Renal cortex interstitium (tissue), 11 donors: ENCODE measurements around the gene KIF26B. TPM values are rescaled to one million over a fixed set of nuclear protein-coding genes. Genes with fewer than 3 reads are reported as not detected.

Experiments used
- DNase-seq, 11 donors: peaks; one replicate each; pipeline ENCODE4 v3.0.0-alpha.2; 2013; ENCODE audit warnings: low read depth in 9 of 11, low spot score in 4 of 11; ENCODE audit errors: extremely low read depth in 1 of 11
- polyA plus RNA-seq, 3 donors: library from polyadenylated mRNA; unstranded; fragments of 120-200 nt; gene quantifications; one replicate each; pipeline ENCODE4 v1.2.1, GENCODE V29; 2013; ENCODE audit not compliant: insufficient read length in 3 of 3

KIF26B gene
- polyA plus RNA-seq, 3 donors: 33.4 to 39.4 (median 38.3) TPM

GRCh38 chr1:245603311-245603865 lies 448.6 kb downstream of the KIF26B start:
- DNase-seq: no peak

DNA sequence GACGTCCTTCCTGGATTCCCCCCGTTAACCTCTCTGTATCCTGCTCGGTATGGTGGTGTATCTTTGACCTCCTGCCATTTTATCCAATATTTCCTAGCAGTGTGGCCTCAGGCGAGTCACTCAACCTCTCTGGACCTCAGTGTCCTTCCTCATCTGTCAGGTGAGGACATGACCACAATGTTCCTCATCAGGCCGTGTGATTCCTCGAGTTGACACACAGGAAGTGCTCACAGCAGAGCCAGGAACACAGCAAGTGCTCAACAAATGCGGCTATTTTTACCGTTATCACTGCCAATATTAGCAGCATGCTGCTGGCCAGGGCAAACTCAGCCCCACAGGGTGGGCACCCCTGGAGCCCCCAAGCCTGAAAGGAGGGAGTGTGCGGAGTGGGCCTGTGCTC lies 450.2 kb downstream of the KIF26B start:
- no peak for DNase-seq

DNA sequence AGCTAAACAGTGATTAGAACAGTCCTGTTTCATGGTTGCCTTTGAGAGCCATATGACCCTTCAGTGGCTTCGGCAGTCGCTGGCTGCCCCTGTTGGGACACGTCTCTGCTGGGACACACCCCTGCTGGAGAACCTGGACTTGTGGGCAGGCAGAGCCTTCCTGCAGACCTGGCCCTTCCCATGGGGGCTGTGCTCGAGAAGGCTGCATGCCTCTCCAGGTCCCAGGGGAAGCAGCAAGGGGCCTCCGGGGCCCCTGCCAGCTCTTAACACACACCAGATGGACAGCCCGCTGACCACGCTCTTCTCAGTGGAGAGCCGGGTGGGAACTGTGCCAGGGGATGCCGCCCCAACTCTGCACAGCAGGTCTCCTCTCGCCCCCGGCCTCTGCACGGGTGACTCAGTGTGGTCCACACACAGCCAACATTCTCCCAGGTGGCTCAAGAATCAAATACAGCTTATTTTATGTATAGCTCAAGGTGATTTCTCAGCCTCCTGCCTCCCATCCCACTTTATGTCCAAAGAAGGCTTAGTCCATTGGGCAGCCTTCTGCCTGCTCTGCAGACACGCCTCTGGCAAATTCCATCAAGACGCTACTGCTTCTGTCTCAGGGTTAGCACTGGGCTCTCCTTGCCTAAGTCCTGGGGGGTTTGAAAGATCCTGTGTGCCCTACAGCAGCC lies 450.8 kb downstream of the KIF26B start:
- DNase-seq: no peak

- DNase-seq: no peak
These were observed 451.5 kb downstream of the KIF26B start for GRCh38 chr1:245606157-245606725.

DNA sequence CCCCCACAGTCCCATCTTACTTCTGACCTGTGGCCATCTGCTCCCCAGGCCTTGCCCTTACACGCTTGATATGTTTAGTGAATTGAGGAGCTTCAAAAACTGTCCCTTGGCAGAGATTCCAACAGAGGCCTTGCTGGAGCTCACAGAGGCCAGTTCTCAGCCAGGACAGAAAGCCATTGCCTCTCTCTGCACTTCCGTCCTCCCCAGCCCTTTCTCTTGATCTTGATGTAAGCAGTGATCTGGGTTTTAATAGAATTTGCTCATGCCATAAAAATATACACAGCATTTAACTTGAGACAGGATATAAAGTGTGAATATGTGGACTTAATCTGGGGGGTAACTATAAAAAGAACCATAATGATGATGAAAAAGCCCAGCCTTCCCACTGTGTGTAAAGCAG lies 453.5 kb downstream of the KIF26B start:
- DNase-seq: no peak

- DNase-seq: no peak
These were observed 454.8 kb downstream of the KIF26B start for GRCh38 chr1:245609354-245610150.

DNA sequence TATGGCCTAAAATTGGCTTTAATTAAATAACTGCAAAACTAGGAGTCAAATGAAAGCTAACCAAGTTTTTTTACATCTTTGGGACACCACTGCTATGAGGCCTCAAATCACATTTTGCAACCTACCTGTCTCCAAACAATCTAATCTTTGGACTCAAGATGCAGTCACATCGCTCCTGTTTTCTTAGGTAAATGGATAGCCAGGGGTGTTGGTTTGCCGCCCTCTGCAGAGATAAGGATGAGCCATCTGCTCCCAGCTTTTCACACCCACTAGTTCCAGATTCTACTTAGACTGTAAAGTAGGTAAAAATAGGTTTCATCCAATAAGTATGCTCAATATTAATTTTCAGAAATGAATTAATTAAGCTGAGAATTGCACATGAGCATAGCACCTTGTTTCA lies 456.5 kb downstream of the KIF26B start:
- no peak for DNase-seq

- DNase-seq: no peak
These were observed 459.7 kb downstream of the KIF26B start for GRCh38 chr1:245614476-245614875.

DNA sequence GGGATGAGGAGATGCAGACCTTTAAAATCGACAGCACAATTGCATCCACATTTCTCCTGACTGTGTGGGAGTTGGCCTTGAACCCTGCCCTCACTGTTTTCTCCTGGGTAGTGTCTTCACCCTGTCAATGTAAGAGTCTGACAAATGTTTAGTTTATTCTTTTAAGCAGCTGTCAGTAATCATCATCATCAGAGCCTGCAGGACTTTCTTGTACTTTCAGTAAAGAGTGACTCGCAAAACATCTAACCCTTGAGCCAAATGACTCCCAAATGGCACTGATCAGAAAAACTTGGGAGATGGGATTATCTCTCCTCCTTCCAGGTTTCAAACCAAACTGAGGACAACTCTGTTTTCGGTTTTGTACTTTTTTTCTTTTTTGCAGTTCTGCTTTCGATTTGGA lies 460.2 kb downstream of the KIF26B start:
- DNase-seq: no peak

DNA sequence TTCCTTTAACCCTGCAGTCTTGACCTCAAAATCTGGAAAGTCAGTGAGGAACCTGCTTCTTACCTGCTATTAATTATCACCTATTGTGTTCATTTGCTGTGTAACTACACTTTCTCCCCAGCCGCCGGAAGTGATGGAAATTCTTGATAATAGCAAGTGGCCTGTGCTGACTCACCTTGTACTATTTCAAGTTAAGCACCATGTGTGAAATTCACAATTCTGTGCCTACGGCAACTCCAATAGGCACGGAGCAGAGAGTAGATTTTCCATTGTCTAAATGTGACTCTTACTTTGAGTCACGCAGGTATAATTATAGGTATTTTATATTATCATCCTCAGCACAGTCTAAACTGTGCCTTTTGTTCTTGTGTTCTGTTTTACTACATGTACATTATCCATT lies 466.8 kb downstream of the KIF26B start:
- no peak for DNase-seq

DNA sequence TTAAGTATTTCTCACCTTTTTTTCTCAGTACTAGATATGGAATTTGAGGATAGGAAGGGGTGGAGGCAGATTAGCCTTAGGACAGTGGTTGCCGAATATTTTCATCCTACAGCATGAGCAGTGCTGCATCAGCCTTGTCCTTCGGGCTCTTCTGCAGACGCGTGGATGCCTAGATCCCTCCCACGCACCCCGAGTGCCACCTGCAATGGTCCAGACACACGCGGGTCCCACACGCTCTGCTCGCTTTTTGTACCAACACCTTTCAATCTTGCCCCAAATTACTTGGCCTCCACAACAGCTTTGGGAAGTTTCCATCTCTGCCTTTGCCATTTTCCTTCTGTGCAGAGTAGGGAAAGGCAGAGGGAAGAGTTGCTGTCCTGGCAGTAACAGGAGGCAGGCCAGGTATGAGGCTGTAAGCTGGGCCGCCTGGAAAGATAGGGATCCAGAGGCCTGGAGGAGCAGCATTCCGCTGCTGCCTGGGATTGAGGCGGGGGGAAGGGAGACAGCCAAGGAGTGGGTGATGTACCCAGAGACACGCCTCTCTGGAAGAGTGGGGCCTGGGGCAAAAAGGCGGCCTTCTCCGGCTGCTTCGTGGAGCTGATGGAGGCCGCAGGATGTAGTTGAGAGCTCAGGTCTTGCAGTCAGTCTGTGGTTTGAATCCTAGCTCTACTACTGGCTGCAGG lies 467.7 kb downstream of the KIF26B start:
- no peak for DNase-seq

- no peak for DNase-seq
These were observed 486.6 kb downstream of the KIF26B start for GRCh38 chr1:245641384-245641783.

DNA sequence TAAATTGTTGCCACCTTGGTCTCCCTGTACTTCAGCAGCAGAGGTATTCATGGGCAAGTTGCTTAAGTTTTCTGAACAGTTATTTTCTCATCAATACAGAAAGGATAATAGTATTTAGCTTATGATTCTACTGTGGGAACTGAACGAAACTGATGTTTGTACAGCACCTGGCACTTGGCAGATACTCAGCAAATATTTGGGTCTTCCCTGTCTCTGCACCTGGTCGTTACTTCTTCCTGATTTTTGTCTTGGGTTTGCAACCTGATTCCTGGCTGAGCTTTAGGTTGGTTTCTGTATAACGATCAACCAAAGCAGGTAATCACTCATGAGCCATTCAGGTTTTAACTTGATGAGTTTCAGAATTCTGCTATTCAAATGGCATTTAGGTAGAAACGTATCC lies 490.6 kb downstream of the KIF26B start:
- no peak for DNase-seq

DNA sequence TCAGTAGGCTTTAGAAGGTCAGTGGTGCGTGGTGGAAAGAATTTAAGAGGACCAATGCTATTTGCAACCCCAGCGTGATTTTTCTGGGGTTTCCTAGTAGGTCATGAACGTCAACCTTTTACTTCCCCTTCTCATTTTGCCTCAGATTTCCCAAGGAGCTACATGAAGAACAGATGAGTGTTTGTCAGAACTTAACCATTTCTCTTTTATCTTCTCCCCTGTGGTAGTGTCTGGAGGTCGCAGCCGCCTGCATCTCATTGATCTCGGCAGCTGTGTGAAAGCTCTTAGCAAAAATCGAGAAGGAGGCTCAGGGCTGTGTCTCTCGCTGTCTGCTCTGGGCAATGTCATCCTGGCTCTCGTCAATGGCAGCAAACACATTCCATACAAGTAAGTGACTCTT lies 491.1 kb downstream of the KIF26B start:
- DNase-seq: no peak

DNA sequence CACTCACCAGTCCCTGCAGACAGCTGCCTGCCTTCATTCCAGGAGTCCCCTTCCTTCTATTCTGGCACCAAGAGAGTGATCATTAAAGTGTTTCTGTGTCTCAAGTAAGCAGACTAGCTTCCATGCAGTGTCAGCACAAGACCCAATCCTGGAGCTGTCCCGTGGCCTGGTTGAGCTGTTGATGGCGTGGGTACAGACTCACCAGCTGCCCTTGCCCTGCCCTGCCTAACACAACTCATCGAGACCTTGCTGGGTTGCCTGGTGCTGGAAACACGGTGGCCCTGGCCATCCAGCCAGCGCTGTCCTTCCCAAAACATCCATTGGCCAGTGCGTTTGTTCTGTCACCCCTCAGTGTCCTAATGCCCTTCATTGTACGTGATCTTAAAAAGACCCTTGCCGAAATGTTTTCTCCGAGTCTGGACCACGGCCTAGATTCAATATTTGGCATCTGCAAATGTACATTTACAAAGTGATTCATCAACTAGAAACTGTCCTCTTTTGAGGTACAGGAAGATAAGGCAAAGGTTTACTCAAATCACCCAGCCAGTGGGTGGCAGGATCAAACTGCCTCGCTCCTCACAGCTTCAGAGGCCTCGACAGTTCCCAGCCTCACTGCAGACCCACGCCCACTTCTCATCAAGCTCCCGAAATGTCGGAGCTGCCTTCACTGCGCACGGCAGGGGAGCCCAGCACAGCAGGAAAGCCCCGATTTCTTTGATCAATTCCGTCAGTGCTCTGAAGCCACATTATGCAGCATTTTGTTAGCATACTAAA lies 494.2 kb downstream of the KIF26B start:
- no peak for DNase-seq

- DNase-seq: no peak
These were observed 494.9 kb downstream of the KIF26B start for GRCh38 chr1:245649666-245650065.

- DNase-seq: no peak
These were observed 495.7 kb downstream of the KIF26B start for GRCh38 chr1:245650441-245650960.

DNA sequence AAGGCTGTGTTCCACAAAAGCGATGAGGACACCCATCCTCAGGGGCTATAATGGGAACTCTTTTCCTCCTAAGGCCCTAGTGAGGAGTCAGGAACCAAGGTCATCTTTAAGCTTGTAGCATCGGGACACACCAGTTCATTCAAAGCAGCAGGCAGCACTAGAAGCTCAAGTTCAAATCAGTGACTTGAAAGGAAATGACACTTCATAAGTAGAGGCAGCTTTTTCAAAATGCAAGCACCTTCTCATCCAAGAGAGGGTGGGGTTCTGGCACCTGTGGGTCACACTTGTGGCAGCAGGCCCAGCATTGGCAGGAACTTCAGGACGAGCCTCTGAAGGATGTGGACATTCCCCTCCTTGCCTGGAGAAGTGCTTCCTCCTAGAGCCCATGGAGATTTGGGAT lies 496.3 kb downstream of the KIF26B start:
- no peak for DNase-seq

DNA sequence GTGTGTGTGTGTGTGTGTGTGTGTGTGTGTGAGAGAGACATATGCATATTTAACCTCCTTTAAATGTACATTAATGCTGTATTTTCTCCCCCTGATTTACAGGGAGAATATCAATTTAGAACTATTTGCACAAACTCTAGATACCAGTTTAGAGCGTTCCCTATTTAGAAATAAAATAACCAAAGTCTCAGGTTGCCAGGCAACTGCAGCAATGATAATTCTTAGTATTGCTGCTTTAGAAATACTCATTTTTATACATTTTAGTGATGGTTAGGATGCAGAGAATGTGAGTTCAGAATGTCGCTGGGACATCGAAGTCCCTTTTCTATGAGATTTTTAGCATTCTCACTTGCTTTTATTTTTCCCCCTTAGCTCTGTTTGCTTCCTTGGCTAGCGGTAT lies 497.3 kb downstream of the KIF26B start:
- no peak for DNase-seq
